ENCODE measurements around the gene CNGB1.

- TF ChIP-seq CTCF (conservative IDR thresholded peaks at IDR 0.05; ENCODE audit: low read length) (peak; percentile 45; the same call in 1 of the 2 replicates), EZH2phosphoT487 (IDR thresholded peaks at IDR 0.05; ENCODE audit: borderline replicate concordance, low read depth, low read length) (no peak)
These were observed 107.3 kb downstream of the CNGB1 start for GRCh38 chr16:57863434-57864160.

Measured in OCI-LY7 (cell line).